Measurements from ENCODE around the gene ZNF254.

Gene ZNF254

DNA sequence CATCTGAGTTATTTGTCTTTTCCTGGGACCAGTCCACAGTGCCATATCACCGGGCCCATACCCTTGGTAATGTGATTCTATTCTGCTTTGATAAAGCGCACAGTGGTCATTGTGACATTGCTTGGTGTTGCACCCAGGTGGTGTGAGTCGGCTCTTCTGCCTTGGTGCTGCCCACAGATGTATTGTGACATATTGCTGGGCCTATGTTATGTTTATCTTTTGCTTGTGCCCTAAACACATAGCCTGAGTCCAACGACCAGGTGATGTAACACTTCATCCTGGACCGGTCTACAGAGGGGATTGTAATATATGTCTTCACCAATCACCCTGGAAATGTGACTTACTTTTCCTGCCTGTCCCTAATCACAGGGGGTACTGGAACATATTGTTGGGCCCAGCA, 23.7 kb upstream of the ZNF254 start:
- Histone ChIP-seq H3K4me3 (ENCODE audit: insufficient read length, low read depth) (no peak overlapping the region), H3K9me3 (ENCODE audit: insufficient read depth, low read length) (no peaks in the 10 kb centered on the region), H3K27me3 (ENCODE audit: insufficient read depth, insufficient read length) (no peaks in the 10 kb centered on the region), H3K36me3 (ENCODE audit: insufficient read depth, insufficient read length, low read length) (peaks cover 76% of the 10 kb centered on the region), H3K4me1 (ENCODE audit: insufficient read depth, insufficient read length) (no peaks in the 10 kb centered on the region), H3K9ac (ENCODE audit: insufficient read length, low read depth) (no peak overlapping the region)
- DNase-seq (ENCODE audit: low read depth, low spot score): no peak
- no peak for TF ChIP-seq YY1 (IDR thresholded peaks at IDR 0.05; ENCODE audit: insufficient read depth, insufficient read length)
- no peak for TF ChIP-seq SUZ12 (IDR thresholded peaks at IDR 0.05; ENCODE audit: extremely low read depth, insufficient read depth, insufficient read length)
- no peak for TF ChIP-seq ZNF274 (IDR thresholded peaks at IDR 0.05; ENCODE audit: low read depth, low read length)

DNA sequence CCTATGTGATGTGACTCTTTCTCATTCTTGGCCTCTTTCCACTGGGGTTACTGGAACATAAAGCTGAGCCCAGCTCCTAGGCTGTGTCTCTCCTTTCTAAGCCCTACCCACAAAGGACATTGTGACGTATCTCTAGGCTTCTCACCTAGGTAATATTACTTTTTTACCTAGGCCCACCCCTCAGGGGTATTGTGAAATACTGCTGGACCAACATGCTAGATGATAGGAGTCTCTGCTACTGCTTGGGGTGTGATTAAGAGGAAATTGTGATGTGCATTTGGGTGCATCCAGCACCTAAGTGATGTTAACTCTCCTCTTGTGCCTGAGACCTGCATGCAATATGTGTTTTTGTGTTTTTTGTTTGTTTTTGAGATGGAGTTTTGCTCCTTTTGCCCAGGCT, 22.8 kb upstream of the ZNF254 start:
- Histone ChIP-seq H3K27me3 (ENCODE audit: insufficient read depth, insufficient read length) (no peaks in the 10 kb centered on the region), H3K4me1 (ENCODE audit: insufficient read depth, insufficient read length) (no peaks in the 10 kb centered on the region), H3K4me3 (ENCODE audit: insufficient read length, low read depth) (no peak overlapping the region), H3K9ac (ENCODE audit: insufficient read length, low read depth) (no peak overlapping the region), H3K9me3 (ENCODE audit: insufficient read depth, low read length) (no peaks in the 10 kb centered on the region), H3K36me3 (ENCODE audit: insufficient read depth, insufficient read length, low read length) (peaks cover 73% of the 10 kb centered on the region)
- DNase-seq (ENCODE audit: low read depth, low spot score): no peak
- TF ChIP-seq YY1 (IDR thresholded peaks at IDR 0.05; ENCODE audit: insufficient read depth, insufficient read length) (no peak), ZNF274 (IDR thresholded peaks at IDR 0.05; ENCODE audit: low read depth, low read length) (no peak), SUZ12 (IDR thresholded peaks at IDR 0.05; ENCODE audit: extremely low read depth, insufficient read depth, insufficient read length) (no peak)

- H3K4me1 ChIP-seq (ENCODE audit: insufficient read depth, insufficient read length): no peaks in the 10 kb centered on the region
- no peaks in the 10 kb centered on the region for H3K27me3 ChIP-seq (ENCODE audit: insufficient read depth, insufficient read length)
- H3K9me3 ChIP-seq (ENCODE audit: insufficient read depth, low read length): no peaks in the 10 kb centered on the region
- H3K36me3 ChIP-seq (ENCODE audit: insufficient read depth, insufficient read length, low read length): peaks cover 68% of the 10 kb centered on the region
- no peak overlapping the region for H3K4me3 ChIP-seq (ENCODE audit: insufficient read length, low read depth)
- TF ChIP-seq SUZ12 (IDR thresholded peaks at IDR 0.05; ENCODE audit: extremely low read depth, insufficient read depth, insufficient read length): no peak
- TF ChIP-seq YY1 (IDR thresholded peaks at IDR 0.05; ENCODE audit: insufficient read depth, insufficient read length): no peak
- DNase-seq (ENCODE audit: low read depth, low spot score): no peak
- no peak overlapping the region for H3K9ac ChIP-seq (ENCODE audit: insufficient read length, low read depth)
Observed at GRCh38 chr19:24065243-24065642, 21.7 kb upstream of the ZNF254 start.

- TF ChIP-seq SUZ12 (IDR thresholded peaks at IDR 0.05; ENCODE audit: extremely low read depth, insufficient read depth, insufficient read length) (no peak), YY1 (IDR thresholded peaks at IDR 0.05; ENCODE audit: insufficient read depth, insufficient read length) (no peak), ZNF274 (IDR thresholded peaks at IDR 0.05; ENCODE audit: low read depth, low read length) (no peak)
- DNase-seq (ENCODE audit: low read depth, low spot score): no peak
- no peaks in the 10 kb centered on the region for H3K27me3 ChIP-seq (ENCODE audit: insufficient read depth, insufficient read length)
Observed at GRCh38 chr19:24065865-24066604, 21.0 kb upstream of the ZNF254 start.

DNA sequence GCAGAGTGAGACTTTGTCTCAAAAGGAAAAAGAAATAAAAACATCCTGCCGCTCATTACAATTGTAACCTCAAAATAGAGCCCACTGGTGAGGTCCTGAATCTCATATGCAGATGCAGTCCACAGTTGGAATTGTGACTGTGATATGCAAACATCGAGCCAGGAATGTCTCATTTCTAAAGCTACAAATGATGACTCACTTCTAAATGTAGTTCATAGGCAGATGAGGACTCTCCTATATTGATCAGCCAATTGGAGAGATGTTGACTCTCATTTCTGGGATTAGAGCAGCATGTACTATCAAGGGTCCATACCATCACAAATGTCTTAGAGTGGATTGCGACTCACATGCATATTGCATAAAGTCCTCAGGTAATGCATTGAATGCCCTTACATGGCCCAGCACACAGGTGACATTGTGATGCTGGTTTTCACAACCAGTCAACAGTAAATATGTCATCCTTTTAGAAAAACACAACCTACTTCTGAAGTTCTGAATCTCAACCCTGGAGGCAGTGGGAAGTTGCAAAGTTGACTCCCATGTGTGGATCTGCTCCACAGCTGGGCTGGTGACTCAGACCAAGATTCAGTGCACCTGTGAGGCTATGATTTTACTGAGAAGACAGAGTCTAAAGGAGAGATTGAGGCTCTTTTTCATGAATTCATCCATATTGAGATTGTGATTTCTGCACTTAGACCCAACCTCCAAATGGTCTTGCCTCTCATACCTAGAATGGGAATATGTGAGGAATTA, 16.9 kb upstream of the ZNF254 start:
- Histone ChIP-seq H3K9me3 (ENCODE audit: insufficient read depth, low read length) (peaks cover 18% of the 10 kb centered on the region), H3K9ac (ENCODE audit: insufficient read length, low read depth) (no peak overlapping the region), H3K4me3 (ENCODE audit: insufficient read length, low read depth) (no peak overlapping the region), H3K27me3 (ENCODE audit: insufficient read depth, insufficient read length) (no peaks in the 10 kb centered on the region), H3K36me3 (ENCODE audit: insufficient read depth, insufficient read length, low read length) (peaks cover 89% of the 10 kb centered on the region), H3K4me1 (ENCODE audit: insufficient read depth, insufficient read length) (no peaks in the 10 kb centered on the region)
- TF ChIP-seq YY1 (IDR thresholded peaks at IDR 0.05; ENCODE audit: insufficient read depth, insufficient read length): no peak
- no peak for TF ChIP-seq ZNF274 (IDR thresholded peaks at IDR 0.05; ENCODE audit: low read depth, low read length)
- TF ChIP-seq SUZ12 (IDR thresholded peaks at IDR 0.05; ENCODE audit: extremely low read depth, insufficient read depth, insufficient read length): no peak
- no peak for DNase-seq (ENCODE audit: low read depth, low spot score)

More at GRCh38 chr19:24065865-24066604, 21.0 kb upstream of the ZNF254 start:
- H3K4me3 ChIP-seq (ENCODE audit: insufficient read length, low read depth): no peak overlapping the region
- H3K4me1 ChIP-seq (ENCODE audit: insufficient read depth, insufficient read length): no peaks in the 10 kb centered on the region
- H3K9ac ChIP-seq (ENCODE audit: insufficient read length, low read depth): no peak overlapping the region
- H3K9me3 ChIP-seq (ENCODE audit: insufficient read depth, low read length): no peaks in the 10 kb centered on the region
- peaks cover 67% of the 10 kb centered on the region for H3K36me3 ChIP-seq (ENCODE audit: insufficient read depth, insufficient read length, low read length)

DNA sequence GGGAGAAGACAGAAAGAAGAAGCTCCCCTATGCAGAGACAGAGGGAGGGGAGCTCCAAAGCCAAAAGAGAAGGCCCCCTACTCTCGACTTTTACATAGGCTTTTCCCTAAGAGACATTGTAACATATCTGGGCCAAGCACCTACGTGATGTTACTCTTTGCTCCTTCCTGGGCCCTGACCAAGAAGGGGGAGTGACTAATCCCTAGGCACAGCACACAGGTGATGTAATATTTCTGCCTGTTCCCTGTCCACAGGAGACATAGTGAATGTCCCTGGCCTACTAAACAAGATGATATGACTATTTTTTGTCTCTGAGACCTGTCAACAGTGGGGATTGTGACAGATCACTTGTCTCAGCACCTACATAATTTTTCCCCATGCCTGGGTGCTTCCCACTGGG, 15.9 kb upstream of the ZNF254 start:
- Histone ChIP-seq H3K9me3 (ENCODE audit: insufficient read depth, low read length) (peaks cover 28% of the 10 kb centered on the region), H3K4me1 (ENCODE audit: insufficient read depth, insufficient read length) (no peaks in the 10 kb centered on the region), H3K9ac (ENCODE audit: insufficient read length, low read depth) (no peak overlapping the region), H3K27me3 (ENCODE audit: insufficient read depth, insufficient read length) (no peaks in the 10 kb centered on the region), H3K4me3 (ENCODE audit: insufficient read length, low read depth) (no peak overlapping the region), H3K36me3 (ENCODE audit: insufficient read depth, insufficient read length, low read length) (peaks cover 79% of the 10 kb centered on the region)
- no peak for TF ChIP-seq ZNF274 (IDR thresholded peaks at IDR 0.05; ENCODE audit: low read depth, low read length)
- DNase-seq (ENCODE audit: low read depth, low spot score): no peak

GRCh38 chr19:24072720-24073119, 14.3 kb upstream of the ZNF254 start:
- DNase-seq (ENCODE audit: low read depth, low spot score): no peak
- Histone ChIP-seq H3K9me3 (ENCODE audit: insufficient read depth, low read length) (peaks cover 36% of the 10 kb centered on the region), H3K4me3 (ENCODE audit: insufficient read length, low read depth) (no peak overlapping the region), H3K9ac (ENCODE audit: insufficient read length, low read depth) (no peak overlapping the region), H3K27me3 (ENCODE audit: insufficient read depth, insufficient read length) (no peaks in the 10 kb centered on the region), H3K4me1 (ENCODE audit: insufficient read depth, insufficient read length) (peaks cover 2% of the 10 kb centered on the region), H3K36me3 (ENCODE audit: insufficient read depth, insufficient read length, low read length) (peaks cover 73% of the 10 kb centered on the region)
- TF ChIP-seq SUZ12 (IDR thresholded peaks at IDR 0.05; ENCODE audit: extremely low read depth, insufficient read depth, insufficient read length) (no peak), ZNF274 (IDR thresholded peaks at IDR 0.05; ENCODE audit: low read depth, low read length) (no peak), YY1 (IDR thresholded peaks at IDR 0.05; ENCODE audit: insufficient read depth, insufficient read length) (no peak)
